A549 treated with AZD9567 at 1 μM for 4 hours (cell line): ENCODE measurements around the gene PHOX2A. TPM values are rescaled to one million over a fixed set of nuclear protein-coding genes. Genes with fewer than 3 reads are reported as not detected.

Experiments used
- total RNA-seq: library from RNA; stranded (reverse); fragments of 200-300 nt; extraction: Qiagen RNA extraction; gene quantifications from 5 replicates; pipeline ENCODE4 v1.2.3, GENCODE V29; 2022; ENCODE audit not compliant: insufficient read depth

Gene PHOX2A
- total RNA-seq: not detected in 5 replicates

DNA sequence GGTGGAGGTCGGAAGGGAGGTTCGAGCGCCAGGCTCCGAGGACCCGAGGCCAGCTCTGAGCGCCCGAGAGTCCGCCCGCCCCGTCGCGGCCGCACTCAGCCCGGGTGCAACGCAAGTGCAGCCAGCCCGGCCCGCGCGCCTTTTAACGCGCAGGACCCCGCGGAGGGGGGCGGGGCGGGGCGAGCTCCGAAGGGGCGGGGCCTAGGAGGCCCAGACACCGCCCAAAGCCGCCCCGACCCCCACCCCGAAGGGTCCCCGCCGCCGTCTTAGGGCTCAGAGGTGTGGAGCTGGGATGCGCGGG lies at the start of gene PHOX2A:
Gene PHOX2A, minus strand, starts transcription at position 117 of the 301 bp plus-strand sequence. CDS start 172 bp downstream, outside the sequence.

DNA sequence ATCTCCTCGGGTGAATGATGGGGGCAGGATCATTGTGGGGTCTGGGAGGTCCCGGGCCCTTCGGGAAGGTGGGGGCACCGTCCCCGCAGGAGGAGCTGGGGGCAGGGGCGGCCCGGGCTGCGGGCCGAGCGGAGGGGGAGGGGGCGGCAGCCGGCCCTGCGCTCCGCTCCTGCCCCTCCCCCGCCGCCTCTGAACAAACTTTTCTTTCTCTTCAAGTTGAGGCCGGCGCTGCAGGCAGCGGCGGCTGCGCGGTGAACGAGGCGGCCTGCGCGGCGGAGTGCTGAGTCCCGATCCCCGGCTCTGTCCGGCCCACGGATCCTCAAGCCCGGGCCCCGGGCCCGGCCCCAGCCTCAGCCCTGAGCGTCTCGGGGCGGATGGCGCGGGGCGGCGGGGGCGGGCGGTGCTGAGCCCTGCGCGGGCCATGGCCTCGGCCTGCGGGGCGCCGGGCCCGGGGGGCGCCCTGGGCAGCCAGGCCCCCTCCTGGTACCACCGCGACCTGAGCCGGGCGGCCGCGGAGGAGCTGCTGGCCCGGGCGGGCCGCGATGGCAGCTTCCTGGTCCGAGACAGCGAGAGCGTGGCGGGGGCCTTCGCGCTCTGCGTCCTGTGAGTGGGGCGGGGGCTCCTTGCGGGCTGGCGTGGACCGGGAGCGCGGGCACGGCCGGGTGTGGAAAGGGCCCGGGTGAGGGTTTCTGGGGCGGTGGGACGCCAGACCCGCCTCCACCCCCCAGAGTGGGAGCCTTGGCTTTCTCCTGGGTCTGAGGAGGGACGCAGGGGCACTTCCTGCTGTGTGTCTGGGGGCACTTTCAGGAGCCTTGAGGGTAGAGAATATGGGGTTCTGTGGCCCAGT lies 19.2 kb downstream of the PHOX2A start, which contains the start of gene INPPL1:
Gene INPPL1, plus strand, starts transcription at position 204 of the 847 bp plus-strand sequence. Its CDS starts 218 bp downstream, at position 422.

DNA sequence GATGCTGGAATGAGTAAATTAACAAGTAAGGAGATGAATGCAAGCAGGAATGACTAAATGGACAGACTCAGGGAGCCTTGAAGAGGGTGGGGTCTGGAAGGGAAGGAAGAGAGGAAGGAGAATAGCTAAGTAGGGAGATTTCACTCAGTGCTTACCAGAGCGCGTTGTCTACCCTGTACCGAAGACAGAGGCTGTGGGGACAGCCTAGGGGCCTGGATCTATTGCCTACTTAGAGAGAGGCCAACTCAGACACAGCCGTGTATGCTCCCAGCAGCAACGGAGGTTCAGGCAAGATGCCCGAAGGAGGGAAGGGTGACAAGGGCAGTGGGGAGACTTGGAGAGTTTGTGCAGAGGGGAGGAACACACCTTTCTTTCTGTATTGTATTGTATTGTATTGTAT lies 27.3 kb downstream of the PHOX2A start, which contains the start of gene FOLR2:
Gene FOLR2, plus strand, starts transcription at position 157 of the 400 bp plus-strand sequence. CDS start 1,791 bp downstream, outside the sequence.

DNA sequence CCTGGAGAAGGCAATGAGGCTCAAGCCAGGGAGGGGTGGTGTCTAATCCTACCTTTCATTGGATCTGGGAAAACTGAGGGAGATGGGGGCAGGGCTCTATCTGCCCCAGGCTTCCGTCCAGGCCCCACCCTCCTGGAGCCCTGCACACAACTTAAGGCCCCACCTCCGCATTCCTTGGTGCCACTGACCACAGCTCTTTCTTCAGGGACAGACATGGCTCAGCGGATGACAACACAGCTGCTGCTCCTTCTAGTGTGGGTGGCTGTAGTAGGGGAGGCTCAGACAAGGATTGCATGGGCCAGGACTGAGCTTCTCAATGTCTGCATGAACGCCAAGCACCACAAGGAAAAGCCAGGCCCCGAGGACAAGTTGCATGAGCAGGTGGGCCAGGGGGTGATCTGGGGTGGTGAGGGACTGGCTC lies 52.0 kb downstream of the PHOX2A start, which contains the start of gene FOLR1:
Gene FOLR1, plus strand, starts transcription at position 180 of the 421 bp plus-strand sequence. Its CDS starts 34 bp downstream, at position 214.

Other genes with a start within 250 kb of the PHOX2A start
- 1.6 to 4.3 TPM (median 4.0 TPM) in 5 replicates for gene IL18BP, start 245.3 kb downstream of the PHOX2A start, total RNA-seq
- gene NUMA1, start 163.6 kb downstream of the PHOX2A start, total RNA-seq: 49.9 to 69.2 TPM (median 65.1 TPM) in 5 replicates
- gene LRRC51, start 163.3 kb downstream of the PHOX2A start, total RNA-seq: 7.8 to 9.8 TPM (median 9.3 TPM) in 5 replicates
- 109 to 149 TPM (median 132 TPM) in 5 replicates for gene LAMTOR1, start 140.9 kb downstream of the PHOX2A start, total RNA-seq
- not detected in 5 replicates for gene TOMT, start 138.3 kb downstream of the PHOX2A start, total RNA-seq
- 62.2 to 89.8 TPM (median 84.0 TPM) in 5 replicates for gene ANAPC15, start 131.5 kb downstream of the PHOX2A start, total RNA-seq
- 0.13 TPM in 1 of 5 replicates, not detected in the others for gene FOLR3, start 108.5 kb downstream of the PHOX2A start, total RNA-seq
- 0.08 to 0.16 TPM (median 0.12 TPM) in 3 of 5 replicates, not detected in the others for gene FOLR1, start 52.0 kb downstream of the PHOX2A start, total RNA-seq
- gene FOLR2, start 27.4 kb downstream of the PHOX2A start, total RNA-seq: not detected in 5 replicates
- gene INPPL1, start 19.4 kb downstream of the PHOX2A start, total RNA-seq: 42.0 to 84.5 TPM (median 77.6 TPM) in 5 replicates
- 14.5 to 24.1 TPM (median 17.4 TPM) in 5 replicates for gene CLPB, start 190.4 kb upstream of the PHOX2A start, total RNA-seq